Endothelial cell of umbilical vein (primary cell): ENCODE data around the gene APP.

Source experiments
- EZH2 ChIP-seq: IDR thresholded peaks from 2 replicates; pipeline ENCODE4 v1.6.1; 2012; ENCODE audit warnings: borderline replicate concordance, low read depth, mild to moderate bottlenecking, moderate library complexity, low read length, inconsistent platforms; ENCODE audit not compliant: severe bottlenecking
- POLR2A ChIP-seq: IDR thresholded peaks from 2 replicates; pipeline ENCODE4 v1.6.1; 2012; ENCODE audit warnings: low read depth, mild to moderate bottlenecking, control low read depth, low read length
- POLR2AphosphoS5 ChIP-seq: IDR thresholded peaks from 2 replicates; pipeline ENCODE4 v1.6.1; 2012; ENCODE audit warnings: low read depth, mild to moderate bottlenecking, control low read depth, low read length, moderate library complexity; ENCODE audit not compliant: insufficient read depth
- TF ChIP-seq, protein P1 (sequence below): IDR thresholded peaks from 2 replicates; pipeline ENCODE4 v1.6.1; 2011; ENCODE audit not compliant: insufficient read depth, insufficient read length
- TF ChIP-seq, protein P2 (sequence below), 2 donors: IDR thresholded peaks; 1 replicate in 1 of 2; 2 replicates in 1 of 2; pipeline ENCODE4 v1.5.1; 2011; ENCODE audit warnings: low read length in 2 of 2, mild to moderate bottlenecking in 2 of 2, moderate library complexity in 2 of 2, control low read depth in 1 of 2, inconsistent platforms in 1 of 2, low read depth in 1 of 2; ENCODE audit not compliant: insufficient read depth in 1 of 2; ENCODE audit errors: extremely low read depth in 1 of 2

DNA sequence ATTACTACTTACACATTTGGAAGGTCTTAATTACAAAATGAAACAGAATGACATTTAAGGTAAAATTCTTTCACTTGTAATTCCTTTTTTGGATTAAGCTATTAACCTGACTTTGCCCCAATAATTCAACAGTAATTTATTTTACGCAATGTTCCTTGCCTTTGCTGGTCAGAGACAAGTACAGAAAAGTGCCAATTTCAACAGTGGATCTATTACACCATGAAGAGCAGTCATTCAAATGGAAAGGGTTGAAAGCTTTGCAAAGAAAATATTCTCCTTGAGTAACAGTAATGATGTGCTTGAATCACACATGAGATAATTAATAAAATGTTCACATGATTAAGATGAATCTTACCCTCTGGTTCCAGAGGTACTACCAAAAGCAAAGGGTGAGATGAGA, 84.7 kb downstream of the APP start:
- TF ChIP-seq, protein P1, sequence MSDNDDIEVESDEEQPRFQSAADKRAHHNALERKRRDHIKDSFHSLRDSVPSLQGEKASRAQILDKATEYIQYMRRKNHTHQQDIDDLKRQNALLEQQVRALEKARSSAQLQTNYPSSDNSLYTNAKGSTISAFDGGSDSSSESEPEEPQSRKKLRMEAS, result no peak
- TF ChIP-seq, protein P2, sequence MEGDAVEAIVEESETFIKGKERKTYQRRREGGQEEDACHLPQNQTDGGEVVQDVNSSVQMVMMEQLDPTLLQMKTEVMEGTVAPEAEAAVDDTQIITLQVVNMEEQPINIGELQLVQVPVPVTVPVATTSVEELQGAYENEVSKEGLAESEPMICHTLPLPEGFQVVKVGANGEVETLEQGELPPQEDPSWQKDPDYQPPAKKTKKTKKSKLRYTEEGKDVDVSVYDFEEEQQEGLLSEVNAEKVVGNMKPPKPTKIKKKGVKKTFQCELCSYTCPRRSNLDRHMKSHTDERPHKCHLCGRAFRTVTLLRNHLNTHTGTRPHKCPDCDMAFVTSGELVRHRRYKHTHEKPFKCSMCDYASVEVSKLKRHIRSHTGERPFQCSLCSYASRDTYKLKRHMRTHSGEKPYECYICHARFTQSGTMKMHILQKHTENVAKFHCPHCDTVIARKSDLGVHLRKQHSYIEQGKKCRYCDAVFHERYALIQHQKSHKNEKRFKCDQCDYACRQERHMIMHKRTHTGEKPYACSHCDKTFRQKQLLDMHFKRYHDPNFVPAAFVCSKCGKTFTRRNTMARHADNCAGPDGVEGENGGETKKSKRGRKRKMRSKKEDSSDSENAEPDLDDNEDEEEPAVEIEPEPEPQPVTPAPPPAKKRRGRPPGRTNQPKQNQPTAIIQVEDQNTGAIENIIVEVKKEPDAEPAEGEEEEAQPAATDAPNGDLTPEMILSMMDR (IDR thresholded peaks at IDR 0.05; ENCODE audit: extremely low read depth in 1 of 2, insufficient read depth in 1 of 2, low read depth in 1 of 2, low read length in 2 of 2), result no peak
- TF ChIP-seq EZH2 (no peak), POLR2A (no peak), POLR2AphosphoS5 (no peak)
